ENCODE results near the gene NUDT16L1. TPM values are rescaled to one million over a fixed set of nuclear protein-coding genes. Genes with fewer than 3 reads are reported as not detected.
A peak's percentile ranks its signal among the peaks of the same experiment; 100 is the strongest.
"Not testable (repeated sequence)": the region's sequence is repeated elsewhere in the genome, so short reads cannot be mapped to it uniquely, and the experiment has no call there.

Gene NUDT16L1
- total RNA-seq, 1 experiment from 2014 or later: 5.5 TPM

DNA sequence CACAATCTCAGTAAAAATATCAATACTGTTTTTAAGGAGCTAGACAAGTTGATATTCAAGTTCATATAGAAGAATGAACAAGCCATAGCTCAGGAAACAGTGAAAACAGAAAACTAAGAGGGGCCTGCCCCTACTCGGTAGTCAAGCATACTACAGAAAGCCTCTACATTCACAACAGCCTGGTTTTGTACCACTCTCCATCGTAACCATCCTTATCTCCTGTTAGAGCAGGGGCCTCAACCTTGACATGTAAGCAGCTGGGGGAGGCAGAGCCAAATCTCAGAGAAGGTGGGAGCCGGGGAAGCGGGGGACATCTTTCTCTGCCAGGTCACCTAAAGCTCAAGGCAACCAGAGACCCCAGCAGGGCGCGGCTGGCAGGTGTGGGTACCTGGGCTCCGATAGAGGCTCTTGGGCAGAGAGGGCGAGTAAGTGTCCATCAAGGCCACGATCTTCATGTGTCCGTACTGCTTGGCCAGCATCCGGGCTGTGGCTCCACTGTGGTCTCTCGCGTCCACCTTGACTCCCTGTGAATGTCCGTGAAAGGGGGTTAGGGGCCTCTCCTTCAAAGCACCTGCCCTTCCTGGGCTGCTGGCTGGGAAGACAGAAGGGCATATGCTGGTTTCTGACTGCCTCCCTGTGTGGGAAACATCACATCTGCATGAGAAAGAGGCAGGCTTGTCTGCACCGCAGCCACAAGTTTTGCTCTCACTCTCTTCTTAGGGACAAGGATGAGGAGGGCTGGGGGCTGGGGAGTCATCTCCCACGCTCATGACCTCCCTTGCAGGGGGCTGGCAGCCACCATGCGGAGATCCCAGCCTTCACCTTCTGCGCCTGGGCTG is 20.5 kb downstream of the NUDT16L1 start:
- DNase-seq (ENCODE audit: extremely low read depth, low read depth): no peak

DNA sequence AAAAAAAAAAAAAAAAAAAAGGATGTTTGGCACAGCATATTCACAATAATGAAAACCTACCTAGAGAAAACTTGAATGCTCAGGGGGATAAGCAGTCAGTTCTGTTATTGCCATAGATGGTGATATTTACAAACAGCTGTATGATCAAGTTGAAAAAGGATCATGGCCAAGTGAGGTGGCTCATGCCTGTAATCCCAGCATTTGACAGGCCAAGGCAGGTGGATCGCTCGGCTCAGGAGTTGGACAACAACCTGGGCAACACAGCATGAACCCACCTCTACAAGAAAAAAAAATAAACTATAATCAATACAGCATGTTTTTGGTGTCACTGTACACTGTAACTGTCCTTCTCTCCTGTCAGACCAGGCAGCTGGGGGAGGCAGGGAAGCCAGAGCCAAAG is 21.6 kb downstream of the NUDT16L1 start:
- no peak for DNase-seq (ENCODE audit: extremely low read depth, low read depth)

DNA sequence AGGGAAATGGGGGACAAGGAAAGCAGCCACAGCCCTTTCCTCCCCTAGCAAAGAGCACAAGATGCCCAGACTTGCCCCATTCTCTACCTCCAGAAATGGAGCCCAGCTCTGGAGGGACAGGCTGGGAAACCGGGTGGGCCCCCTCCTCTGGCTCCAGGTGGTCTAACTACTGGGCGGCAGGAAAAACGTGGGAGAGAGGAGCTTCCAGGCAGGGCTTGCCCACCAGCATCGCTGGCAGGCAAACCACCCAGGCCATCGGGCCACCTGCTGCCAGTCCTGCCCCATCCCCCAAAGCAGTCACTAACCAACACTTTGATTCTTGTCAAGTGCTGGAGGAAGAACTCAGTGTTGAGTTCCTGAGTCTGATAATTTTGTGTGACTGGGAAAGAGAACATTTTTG is 25.1 kb downstream of the NUDT16L1 start:
- DNase-seq (ENCODE audit: extremely low read depth, low read depth): no peak

GRCh38 chr16:4723071-4723767 is 29.9 kb downstream of the NUDT16L1 start:
- DNase-seq (ENCODE audit: extremely low read depth, low read depth): no peak

DNA sequence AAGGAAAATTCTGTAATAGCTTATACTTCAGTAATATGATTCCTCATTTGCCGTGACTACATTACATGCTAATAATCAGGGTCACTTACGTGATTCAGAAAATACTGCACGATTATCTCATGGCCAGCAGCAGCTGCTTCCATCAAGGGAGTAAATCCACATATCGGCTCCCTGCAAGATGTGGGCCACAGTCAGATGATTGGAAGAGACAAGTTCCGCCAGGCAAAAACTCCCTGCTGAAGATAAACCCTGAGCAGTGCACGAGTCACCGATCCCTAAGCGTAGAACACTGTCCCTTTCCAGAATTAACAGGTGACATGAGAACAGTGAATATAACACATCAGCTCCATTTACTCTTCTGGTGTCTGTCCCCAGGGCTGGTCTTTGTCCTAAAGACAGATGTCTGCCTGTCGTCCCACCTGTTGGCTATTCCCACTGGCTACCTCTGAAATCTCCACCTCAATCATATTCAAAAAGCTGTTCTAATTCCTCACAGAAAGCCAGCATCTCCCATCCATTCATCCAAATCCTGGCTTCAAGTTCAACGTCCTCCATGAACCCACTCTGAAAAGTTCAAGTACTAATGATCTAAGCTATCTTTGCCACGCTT is 31.4 kb downstream of the NUDT16L1 start:
- DNase-seq (ENCODE audit: extremely low read depth, low read depth): no peak

GRCh38 chr16:4726616-4727015 is 33.3 kb downstream of the NUDT16L1 start:
- no peak for DNase-seq (ENCODE audit: extremely low read depth, low read depth)

DNA sequence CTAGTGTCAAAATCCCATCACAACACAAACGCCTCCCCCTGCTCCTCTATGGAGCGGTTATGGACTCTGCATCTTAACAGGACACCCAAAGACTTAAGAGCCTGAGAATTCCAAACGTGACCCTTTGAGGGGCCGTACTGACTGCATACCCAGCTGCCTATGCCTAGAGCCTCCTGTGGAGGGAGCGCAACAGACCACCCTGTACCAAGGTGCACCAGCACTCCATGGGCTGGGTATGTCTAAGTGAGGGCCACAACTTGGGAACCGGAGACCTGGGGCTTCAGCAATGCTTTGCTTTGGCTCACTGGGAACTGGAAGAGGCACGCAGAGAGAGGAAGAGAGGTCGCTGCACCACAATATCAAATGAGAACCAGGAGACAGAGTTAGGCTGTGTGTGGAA is 35.3 kb downstream of the NUDT16L1 start:
- DNase-seq (ENCODE audit: extremely low read depth, low read depth): no peak

GRCh38 chr16:4729876-4730275 is 36.5 kb downstream of the NUDT16L1 start:
- DNase-seq (ENCODE audit: extremely low read depth, low read depth): no peak

- DNase-seq (ENCODE audit: extremely low read depth, low read depth): no peak
Measured at GRCh38 chr16:4733211-4733742, 39.9 kb downstream of the NUDT16L1 start.

- DNase-seq (ENCODE audit: extremely low read depth, low read depth): no peak
Measured at GRCh38 chr16:4733747-4734062, 40.3 kb downstream of the NUDT16L1 start.

- peak; percentile 97 for DNase-seq (ENCODE audit: extremely low read depth, low read depth)
Measured at GRCh38 chr16:4734063-4734729, 40.8 kb downstream of the NUDT16L1 start, which contains the start of the genes ANKS3 and DNAAF8. ANKS3 (minus strand) TSS chr16:4734271; CDS start chr16:4730149, 4,122 bp downstream. DNAAF8 (plus strand) TSS chr16:4734537; CDS start chr16:4736515, 1,978 bp downstream.

- DNase-seq (ENCODE audit: extremely low read depth, low read depth): peak; percentile 62
Measured at GRCh38 chr16:4734730-4735535, 41.6 kb downstream of the NUDT16L1 start.

GRCh38 chr16:4736546-4736945 is 43.2 kb downstream of the NUDT16L1 start:
- DNase-seq (ENCODE audit: extremely low read depth, low read depth): no peak

- no peak for DNase-seq (ENCODE audit: extremely low read depth, low read depth)
Measured at GRCh38 chr16:4737545-4737944, 44.2 kb downstream of the NUDT16L1 start.

DNA sequence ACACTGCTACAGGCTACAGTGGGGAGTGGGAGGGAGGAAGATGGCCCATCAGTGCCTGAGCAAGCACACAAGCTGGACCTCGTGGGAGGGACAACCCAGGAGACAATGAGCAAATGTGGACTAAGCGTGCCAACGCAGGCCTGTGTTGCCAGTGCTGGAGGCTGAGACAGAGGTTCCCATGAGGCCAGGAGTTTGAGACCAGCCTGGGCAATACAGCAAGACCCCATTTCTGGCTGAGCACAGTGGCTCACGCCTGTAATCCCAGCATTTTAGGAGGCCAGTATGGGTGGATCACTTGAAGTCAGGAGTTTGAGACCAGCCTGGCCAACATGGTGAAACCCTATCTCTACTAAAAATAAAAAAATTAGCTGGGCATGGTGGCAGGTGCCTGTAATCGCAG is 45.0 kb downstream of the NUDT16L1 start:
- not testable (repeated sequence) for DNase-seq (ENCODE audit: extremely low read depth, low read depth)

DNA sequence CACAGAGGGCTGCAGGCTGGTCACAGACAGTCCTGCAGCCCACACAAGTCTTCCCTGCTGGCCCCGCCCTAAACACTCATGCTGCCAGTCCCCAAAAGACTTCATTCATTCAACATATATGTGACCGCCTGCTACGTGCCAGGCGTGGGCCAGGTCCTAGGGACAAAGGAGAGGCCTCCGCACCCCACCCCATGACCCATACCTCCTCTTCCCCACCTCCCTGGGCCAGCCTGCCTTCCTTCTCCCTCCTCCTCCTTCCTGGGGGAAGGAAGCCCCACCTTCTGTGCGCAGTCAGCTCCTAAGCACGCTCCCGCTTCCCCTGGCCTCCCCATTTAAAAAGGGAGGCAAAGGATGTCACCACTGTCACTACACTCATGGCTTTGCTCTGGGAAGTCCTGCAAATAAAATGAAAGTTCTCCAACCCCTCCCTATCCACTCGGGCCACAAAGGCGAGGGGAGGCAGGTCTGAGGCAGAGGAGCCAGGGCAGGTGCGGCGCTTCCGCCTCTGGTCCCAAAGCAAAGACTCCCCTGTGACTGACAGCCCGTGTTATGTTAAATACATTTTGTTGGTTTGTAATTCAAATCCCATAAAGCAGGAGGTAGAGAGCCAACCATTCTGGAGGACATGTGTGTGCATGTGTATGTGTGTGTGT is 50.0 kb downstream of the NUDT16L1 start:
- no peak for DNase-seq (ENCODE audit: extremely low read depth, low read depth)

- DNase-seq (ENCODE audit: extremely low read depth, low read depth): no peak
Measured at GRCh38 chr16:4744555-4745273, 51.4 kb downstream of the NUDT16L1 start.

GRCh38 chr16:4745274-4745569 is 51.9 kb downstream of the NUDT16L1 start:
- DNase-seq (ENCODE audit: extremely low read depth, low read depth): no peak

Measured in NCI-H460 (cell line).